Neural progenitor cell (in vitro differentiated cells): Measurements from ENCODE around the gene ADGRG1. TPM values are rescaled to one million over a fixed set of nuclear protein-coding genes. Genes with fewer than 3 reads are reported as not detected.

Source experiments
- DNase-seq: peaks from one replicate; pipeline ENCODE4 v3.0.0-alpha.2; 2016; ENCODE audit warnings: low spot score
- H2AFZ ChIP-seq: fragments of 200-600 bp; sonication (generic); replicated peaks from 2 replicates; pipeline ENCODE4 v1.6.1; 2016; ENCODE audit warnings: antibody characterized with exemption
- H3F3A ChIP-seq: fragments of 200-600 bp; sonication (generic); 2 replicates; pipeline ENCODE4 v1.6.1; 2016; ENCODE audit warnings: antibody characterized with exemption, low read depth
- H3K27ac ChIP-seq: fragments of 200-600 bp; sonication (generic); 2 replicates; pipeline ENCODE4 v1.5.1; 2016; ENCODE audit warnings: mild to moderate bottlenecking
- H3K27me3 ChIP-seq: fragments of 200-600 bp; sonication (generic); 2 replicates; pipeline ENCODE4 v1.6.1; 2016; ENCODE audit warnings: mild to moderate bottlenecking, moderate library complexity
- H3K36me3 ChIP-seq: fragments of 200-600 bp; sonication (generic); 2 replicates; pipeline ENCODE4 v1.5.1; 2016
- H3K4me1 ChIP-seq: fragments of 200-600 bp; sonication (generic); 2 replicates; pipeline ENCODE4 v1.6.1; 2016; ENCODE audit warnings: mixed run types
- H3K4me2 ChIP-seq: fragments of 200-600 bp; sonication (generic); 2 replicates; pipeline ENCODE4 v1.6.1; 2016
- H3K4me3 ChIP-seq: fragments of 200-600 bp; sonication (generic); 2 replicates; pipeline ENCODE4 v1.5.1; 2016
- H3K79me2 ChIP-seq: fragments of 200-600 bp; sonication (generic); 2 replicates; pipeline ENCODE4 v1.6.1; 2016; ENCODE audit warnings: low read depth
- H3K9ac ChIP-seq: fragments of 200-600 bp; sonication (generic); 2 replicates; pipeline ENCODE4 v1.6.1; 2016
- H3K9me3 ChIP-seq: fragments of 200-600 bp; sonication (generic); 2 replicates; pipeline ENCODE4 v1.5.1; 2016; ENCODE audit warnings: low read depth
- H4K20me1 ChIP-seq: fragments of 200-600 bp; sonication (generic); 2 replicates; pipeline ENCODE4 v1.6.1; 2016; ENCODE audit warnings: low read depth
- H3K27ac Mint-ChIP-seq: 3 replicates; pipeline ENCODE4 v1.8.0; 2021; ENCODE audit warnings: mixed read lengths
- H3K27me3 Mint-ChIP-seq: 2 replicates; pipeline ENCODE4 v1.8.0; 2022; ENCODE audit warnings: low read depth, mild to moderate bottlenecking, inconsistent platforms, moderate library complexity, mixed read lengths; ENCODE audit not compliant: insufficient read depth
- H3K36me3 Mint-ChIP-seq: 3 replicates; pipeline ENCODE4 v1.8.0; 2021; ENCODE audit warnings: mixed read lengths
- H3K4me1 Mint-ChIP-seq: 3 replicates; pipeline ENCODE4 v1.8.0; 2021; ENCODE audit warnings: mixed read lengths
- H3K4me3 Mint-ChIP-seq: 3 replicates; pipeline ENCODE4 v1.8.0; 2021; ENCODE audit warnings: mild to moderate bottlenecking, moderate library complexity, mixed read lengths
- H3K9me3 Mint-ChIP-seq: 3 replicates; pipeline ENCODE4 v1.8.0; 2020; ENCODE audit warnings: mixed read lengths
- CTCF ChIP-seq: fragments of 200-600 bp; sonication (generic); IDR thresholded peaks from 2 replicates; pipeline ENCODE4 v1.5.1; 2017; ENCODE audit warnings: antibody characterized with exemption, mild to moderate bottlenecking
- EZH2 ChIP-seq: fragments of 200-600 bp; sonication (generic); IDR thresholded peaks from 2 replicates; pipeline ENCODE4 v1.6.1; 2017; ENCODE audit warnings: antibody characterized with exemption, mild to moderate bottlenecking, moderate library complexity
- EZH2phosphoT487 ChIP-seq: fragments of 200-600 bp; sonication (generic); IDR thresholded peaks from 2 replicates; pipeline ENCODE4 v1.6.1; 2017; ENCODE audit warnings: antibody characterized with exemption
- total RNA-seq: library from RNA; depleted of rRNA; stranded (reverse); fragments of >200 nt; gene quantifications from 2 replicates; pipeline ENCODE4 v1.2.3, GENCODE V29; 2015; ENCODE audit warnings: low replicate concordance

ADGRG1 gene
- total RNA-seq, 1 donor from 2014 or later: 8.0 TPM

- Histone ChIP-seq H3K36me3 (no peaks in the 10 kb centered on the region), H2AFZ (no peak overlapping the region), H3K27ac (no peak overlapping the region), H3K4me2 (no peak overlapping the region), H3K4me1 (peaks cover 4% of the 10 kb centered on the region), H3K9me3 (no peaks in the 10 kb centered on the region), H3F3A (no peaks in the 10 kb centered on the region), H4K20me1 (no peaks in the 10 kb centered on the region), H3K4me3 (no peak overlapping the region), H3K79me2 (no peaks in the 10 kb centered on the region), H3K27me3 (peaks cover 4% of the 10 kb centered on the region), H3K9ac (no peak overlapping the region)
- no peak for TF ChIP-seq EZH2
- no peak for TF ChIP-seq EZH2phosphoT487
- no peak for TF ChIP-seq CTCF
- H3K4me3 Mint-ChIP-seq: no peak overlapping the region
- peaks cover 4% of the 10 kb centered on the region for H3K4me1 Mint-ChIP-seq
- peak overlapping the region; percentile 1 for H3K27ac Mint-ChIP-seq
- DNase-seq: no peak
- no peaks in the 10 kb centered on the region for H3K9me3 Mint-ChIP-seq
- peaks cover 2% of the 10 kb centered on the region for H3K27me3 Mint-ChIP-seq
- H3K36me3 Mint-ChIP-seq: no peaks in the 10 kb centered on the region
Measured at GRCh38 chr16:57603115-57604024, 25.1 kb upstream of the ADGRG1 start.

GRCh38 chr16:57604177-57604576 is 24.3 kb upstream of the ADGRG1 start:
- H3K4me1 Mint-ChIP-seq: peaks cover 4% of the 10 kb centered on the region
- no peak overlapping the region for H3K27ac Mint-ChIP-seq
- H2AFZ ChIP-seq: no peak overlapping the region
- H4K20me1 ChIP-seq: no peaks in the 10 kb centered on the region
- H3K36me3 Mint-ChIP-seq: no peaks in the 10 kb centered on the region
- no peaks in the 10 kb centered on the region for H3K79me2 ChIP-seq
- H3K27me3 ChIP-seq: no peaks in the 10 kb centered on the region
- no peaks in the 10 kb centered on the region for H3F3A ChIP-seq
- no peaks in the 10 kb centered on the region for H3K9me3 ChIP-seq
- no peak overlapping the region for H3K4me3 ChIP-seq
- H3K4me1 ChIP-seq: peaks cover 4% of the 10 kb centered on the region
- H3K4me2 ChIP-seq: no peak overlapping the region
- H3K9ac ChIP-seq: no peak overlapping the region
- no peak for TF ChIP-seq CTCF
- no peak for TF ChIP-seq EZH2
- TF ChIP-seq EZH2phosphoT487: no peak
- DNase-seq: no peak
- no peaks in the 10 kb centered on the region for H3K9me3 Mint-ChIP-seq
- H3K27ac ChIP-seq: no peak overlapping the region
- H3K27me3 Mint-ChIP-seq: peaks cover 2% of the 10 kb centered on the region
- H3K36me3 ChIP-seq: no peaks in the 10 kb centered on the region
- H3K4me3 Mint-ChIP-seq: no peak overlapping the region

- H3K36me3 Mint-ChIP-seq: no peaks in the 10 kb centered on the region
- no peaks in the 10 kb centered on the region for H3K9me3 ChIP-seq
- H3K79me2 ChIP-seq: no peaks in the 10 kb centered on the region
- H3F3A ChIP-seq: no peaks in the 10 kb centered on the region
- peaks cover 3% of the 10 kb centered on the region for H3K4me1 ChIP-seq
- no peak overlapping the region for H3K4me3 ChIP-seq
- H3K4me1 Mint-ChIP-seq: peaks cover 7% of the 10 kb centered on the region
- H3K36me3 ChIP-seq: no peaks in the 10 kb centered on the region
- no peak for DNase-seq
- no peak overlapping the region for H3K9ac ChIP-seq
- no peak overlapping the region for H3K4me3 Mint-ChIP-seq
- H2AFZ ChIP-seq: no peak overlapping the region
- H3K27ac Mint-ChIP-seq: no peak overlapping the region
- H3K27me3 ChIP-seq: no peaks in the 10 kb centered on the region
- TF ChIP-seq CTCF: no peak
- no peak for TF ChIP-seq EZH2
- H3K27me3 Mint-ChIP-seq: peaks cover 5% of the 10 kb centered on the region
- H3K9me3 Mint-ChIP-seq: no peaks in the 10 kb centered on the region
- H3K27ac ChIP-seq: no peak overlapping the region
- H3K4me2 ChIP-seq: no peak overlapping the region
- no peaks in the 10 kb centered on the region for H4K20me1 ChIP-seq
Measured at GRCh38 chr16:57606147-57606846, 22.1 kb upstream of the ADGRG1 start.
